ENCODE data around the gene LRRC28. TPM values are rescaled to one million over a fixed set of nuclear protein-coding genes. Genes with fewer than 3 reads are reported as not detected.

The LRRC28 gene
- total and polyA plus RNA-seq, 4 donors, result 7.7 to 66.1 (median 13.0) TPM

DNA sequence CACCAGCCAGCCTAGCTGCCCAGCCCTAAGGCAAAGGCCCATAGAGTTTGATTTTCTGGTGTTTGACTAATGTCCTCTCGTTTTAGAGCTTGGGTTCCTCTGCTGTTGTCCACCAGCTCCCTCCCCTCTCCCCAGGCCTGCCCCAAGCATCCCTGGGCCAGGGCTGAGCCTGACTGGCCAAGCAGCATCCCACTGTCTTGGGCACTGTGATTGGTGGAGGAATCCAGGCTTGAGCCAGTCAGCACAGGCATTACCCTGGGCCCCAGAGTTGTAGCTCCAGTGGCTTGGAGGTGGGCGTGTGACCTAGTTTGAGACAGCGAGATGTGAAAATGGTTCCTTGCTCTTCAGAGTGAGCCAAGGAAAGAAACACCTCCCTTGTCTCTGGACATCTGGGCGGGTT lies 159.2 kb downstream of the LRRC28 start:
- Histone ChIP-seq H3K36me3 (ENCODE audit: control insufficient read depth in 4 of 4, insufficient read depth in 4 of 4, low read length in 4 of 4) (no peaks in the 10 kb centered on the region), H3K9me3 (ENCODE audit: control insufficient read depth in 4 of 4, insufficient read depth in 3 of 4, low read length in 3 of 4) (no peaks in the 10 kb centered on the region), H3K27ac (ENCODE audit: low read depth in 1 of 2, low read length in 1 of 2) (no peak overlapping the region), H3K9ac (ENCODE audit: insufficient read depth in 1 of 2, low read length in 2 of 2) (no peak overlapping the region), H3K27me3 (ENCODE audit: control insufficient read depth in 3 of 3, insufficient read depth in 3 of 3, low read length in 2 of 3) (no peaks in the 10 kb centered on the region), H3K4me1 (ENCODE audit: control insufficient read depth in 5 of 5, insufficient read depth in 5 of 5, low read length in 5 of 5) (peaks cover 0 to 25% (median 6%) of the 10 kb centered on the region in 5 donors), H3K4me3 (no peak overlapping the region)
- no peak for ATAC-seq (ENCODE audit: insufficient read depth, low FRiP score)
- WGBS, 2 donors, result 92% methylated on average over 4 of the region's 4 CpGs
- TF ChIP-seq, protein P1, sequence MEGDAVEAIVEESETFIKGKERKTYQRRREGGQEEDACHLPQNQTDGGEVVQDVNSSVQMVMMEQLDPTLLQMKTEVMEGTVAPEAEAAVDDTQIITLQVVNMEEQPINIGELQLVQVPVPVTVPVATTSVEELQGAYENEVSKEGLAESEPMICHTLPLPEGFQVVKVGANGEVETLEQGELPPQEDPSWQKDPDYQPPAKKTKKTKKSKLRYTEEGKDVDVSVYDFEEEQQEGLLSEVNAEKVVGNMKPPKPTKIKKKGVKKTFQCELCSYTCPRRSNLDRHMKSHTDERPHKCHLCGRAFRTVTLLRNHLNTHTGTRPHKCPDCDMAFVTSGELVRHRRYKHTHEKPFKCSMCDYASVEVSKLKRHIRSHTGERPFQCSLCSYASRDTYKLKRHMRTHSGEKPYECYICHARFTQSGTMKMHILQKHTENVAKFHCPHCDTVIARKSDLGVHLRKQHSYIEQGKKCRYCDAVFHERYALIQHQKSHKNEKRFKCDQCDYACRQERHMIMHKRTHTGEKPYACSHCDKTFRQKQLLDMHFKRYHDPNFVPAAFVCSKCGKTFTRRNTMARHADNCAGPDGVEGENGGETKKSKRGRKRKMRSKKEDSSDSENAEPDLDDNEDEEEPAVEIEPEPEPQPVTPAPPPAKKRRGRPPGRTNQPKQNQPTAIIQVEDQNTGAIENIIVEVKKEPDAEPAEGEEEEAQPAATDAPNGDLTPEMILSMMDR (IDR thresholded peaks at IDR 0.05; ENCODE audit: control extremely low read depth, extremely low read depth), result no peak
- no peak for DNase-seq

DNA sequence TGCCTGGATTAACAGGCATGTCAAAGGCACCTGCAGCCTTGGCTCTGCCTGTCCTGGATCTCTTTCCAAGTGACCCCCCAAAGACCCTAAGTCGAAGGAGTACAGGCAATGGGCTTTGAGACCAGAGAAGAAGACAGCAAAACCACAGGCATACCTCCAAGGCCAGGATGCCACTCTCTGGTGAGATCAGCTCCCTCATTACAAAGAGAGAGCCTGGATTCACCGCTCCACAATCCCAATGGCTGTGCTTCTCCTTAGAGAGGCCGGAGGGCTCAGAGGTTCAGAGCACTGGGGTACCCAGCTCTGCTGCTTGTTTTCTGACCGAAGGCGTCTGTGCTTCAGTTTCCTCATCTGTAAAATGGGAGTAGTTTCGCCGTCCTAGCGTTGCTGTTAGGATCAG lies 160.0 kb downstream of the LRRC28 start:
- Histone ChIP-seq H3K9ac (ENCODE audit: insufficient read depth in 1 of 2, low read length in 2 of 2) (no peak overlapping the region), H3K36me3 (ENCODE audit: control insufficient read depth in 4 of 4, insufficient read depth in 4 of 4, low read length in 4 of 4) (no peaks in the 10 kb centered on the region), H3K4me3 (no peak overlapping the region), H3K9me3 (ENCODE audit: control insufficient read depth in 4 of 4, insufficient read depth in 3 of 4, low read length in 3 of 4) (no peaks in the 10 kb centered on the region), H3K4me1 (ENCODE audit: control insufficient read depth in 5 of 5, insufficient read depth in 5 of 5, low read length in 5 of 5) (peaks cover 0 to 25% (median 6%) of the 10 kb centered on the region in 5 donors), H3K27me3 (ENCODE audit: control insufficient read depth in 3 of 3, insufficient read depth in 3 of 3, low read length in 2 of 3) (no peaks in the 10 kb centered on the region), H3K27ac (ENCODE audit: low read depth in 1 of 2, low read length in 1 of 2) (no peak overlapping the region)
- DNase-seq, result no peak
- no peak for ATAC-seq (ENCODE audit: insufficient read depth, low FRiP score)
- TF ChIP-seq, protein P1 (IDR thresholded peaks at IDR 0.05; ENCODE audit: control extremely low read depth, extremely low read depth), result no peak
- 88 to 99% methylated on average over 8 of the region's 8 CpGs for WGBS, 2 donors

DNA sequence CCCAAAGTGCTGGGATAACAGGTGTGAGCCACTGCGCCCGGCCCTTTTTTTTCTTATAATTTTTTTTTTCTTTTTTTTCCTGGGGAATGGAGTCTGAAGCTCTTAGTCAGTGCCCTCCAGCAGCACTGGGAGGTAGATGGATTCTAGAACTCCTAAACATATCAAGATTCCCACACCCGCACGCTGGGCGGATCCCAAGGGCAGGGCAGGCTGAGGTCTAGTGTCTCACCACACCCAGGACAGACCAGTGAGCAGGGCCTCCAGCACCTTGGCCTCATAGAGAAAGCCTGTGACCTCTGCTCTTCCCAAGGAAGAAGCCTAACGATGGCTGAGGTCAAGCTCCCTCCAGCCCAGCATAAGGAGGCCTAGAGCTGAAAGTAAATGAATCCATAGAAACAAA lies 160.8 kb downstream of the LRRC28 start:
- H3K4me3 ChIP-seq, result no peak overlapping the region
- TF ChIP-seq, protein P1 (IDR thresholded peaks at IDR 0.05; ENCODE audit: control extremely low read depth, extremely low read depth), result no peak
- no peak overlapping the region for H3K27ac ChIP-seq (ENCODE audit: low read depth in 1 of 2, low read length in 1 of 2)
- peaks cover 0 to 25% (median 8%) of the 10 kb centered on the region in 5 donors for H3K4me1 ChIP-seq (ENCODE audit: control insufficient read depth in 5 of 5, insufficient read depth in 5 of 5, low read length in 5 of 5)
- no peak overlapping the region for H3K9ac ChIP-seq (ENCODE audit: insufficient read depth in 1 of 2, low read length in 2 of 2)
- DNase-seq (no peak), ATAC-seq (ENCODE audit: insufficient read depth, low FRiP score) (no peak)
- WGBS, 2 donors, result 95 to 98% methylated on average over 6 of the region's 6 CpGs
- no peaks in the 10 kb centered on the region for H3K27me3 ChIP-seq (ENCODE audit: control insufficient read depth in 3 of 3, insufficient read depth in 3 of 3, low read length in 2 of 3)
- H3K9me3 ChIP-seq (ENCODE audit: control insufficient read depth in 4 of 4, insufficient read depth in 3 of 4, low read length in 3 of 4), result no peaks in the 10 kb centered on the region
- H3K36me3 ChIP-seq (ENCODE audit: control insufficient read depth in 4 of 4, insufficient read depth in 4 of 4, low read length in 4 of 4), result no peaks in the 10 kb centered on the region

DNA sequence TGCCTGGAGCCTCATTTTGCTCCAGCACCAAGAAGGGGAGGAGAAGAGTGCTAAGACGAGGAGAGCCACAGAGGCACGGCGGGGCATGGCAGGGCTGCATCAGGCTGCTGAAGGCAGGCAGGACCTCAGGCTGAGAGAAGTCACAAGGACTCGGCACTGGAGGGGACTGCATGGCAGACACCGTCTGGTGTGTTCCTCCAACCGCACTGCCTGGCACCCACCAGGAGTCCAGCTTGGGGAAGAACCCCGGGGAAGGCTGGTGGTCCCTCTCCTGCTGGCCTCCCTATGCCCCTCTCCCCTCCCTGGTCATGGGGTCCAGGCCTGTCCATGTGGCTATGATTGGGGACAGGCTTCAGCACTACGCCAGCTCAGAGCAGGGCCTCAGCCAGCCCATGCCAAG lies 161.3 kb downstream of the LRRC28 start:
- Histone ChIP-seq H3K36me3 (ENCODE audit: control insufficient read depth in 4 of 4, insufficient read depth in 4 of 4, low read length in 4 of 4) (no peaks in the 10 kb centered on the region), H3K27ac (ENCODE audit: low read depth in 1 of 2, low read length in 1 of 2) (no peak overlapping the region), H3K9me3 (ENCODE audit: control insufficient read depth in 4 of 4, insufficient read depth in 3 of 4, low read length in 3 of 4) (no peaks in the 10 kb centered on the region), H3K4me3 (no peak overlapping the region), H3K27me3 (ENCODE audit: control insufficient read depth in 3 of 3, insufficient read depth in 3 of 3, low read length in 2 of 3) (no peaks in the 10 kb centered on the region), H3K9ac (ENCODE audit: insufficient read depth in 1 of 2, low read length in 2 of 2) (no peak overlapping the region), H3K4me1 (ENCODE audit: control insufficient read depth in 5 of 5, insufficient read depth in 5 of 5, low read length in 5 of 5) (peaks cover 0 to 21% (median 6%) of the 10 kb centered on the region in 5 donors)
- 97 to 98% methylated on average over 8 of the region's 8 CpGs for WGBS, 2 donors
- no peak for DNase-seq
- no peak for ATAC-seq (ENCODE audit: insufficient read depth, low FRiP score)
- TF ChIP-seq, protein P1 (IDR thresholded peaks at IDR 0.05; ENCODE audit: control extremely low read depth, extremely low read depth), result no peak
